BJ (cell line): ENCODE data around the gene PIP5KL1. TPM values are rescaled to one million over a fixed set of nuclear protein-coding genes. Genes with fewer than 3 reads are reported as not detected.

Experiments used
- CTCF ChIA-PET: fragments of 350-600 bp; formaldehyde crosslinking; extraction: SDS; loops from one replicate; lab custom pipeline; 2021; ENCODE audit warnings: antibody characterized with exemption, inconsistent platforms; lab: Yijun Ruan, JAX
- POLR2A ChIA-PET: fragments of 300-600 bp; sonication (Branson Sonifier 250); formaldehyde crosslinking; extraction: SDS; loops from one replicate; lab custom pipeline; 2021; ENCODE audit warnings: antibody characterized with exemption; lab: Charles Lee
- DNase-seq: peaks from one replicate; pipeline ENCODE4 v3.0.0-alpha.2; 2011; ENCODE audit warnings: low read depth
- H3K27me3 ChIP-seq: 2 replicates; pipeline ENCODE4 v1.6.0; 2011; ENCODE audit warnings: low read length; ENCODE audit not compliant: control insufficient read depth, insufficient read depth
- H3K36me3 ChIP-seq: 2 replicates; pipeline ENCODE4 v1.5.1; 2011; ENCODE audit warnings: low read length; ENCODE audit not compliant: control insufficient read depth, insufficient read depth
- H3K4me3 ChIP-seq: 2 replicates; pipeline ENCODE4 v1.5.1; 2011; ENCODE audit warnings: low read depth, mild to moderate bottlenecking, control low read depth, low read length
- CTCF ChIP-seq: IDR thresholded peaks from 2 replicates; pipeline ENCODE4 v1.5.1; 2011; ENCODE audit warnings: low read depth, mild to moderate bottlenecking, control low read depth, inconsistent platforms, low read length, moderate library complexity; ENCODE audit not compliant: insufficient read depth
- polyA plus RNA-seq: library from polyadenylated mRNA; depleted of rRNA; stranded (reverse); fragments of >200 nt; gene quantifications from 2 replicates; pipeline ENCODE4 v1.2.3, GENCODE V29; 2011

PIP5KL1 gene
- polyA plus RNA-seq, 1 experiment: 2.3 TPM

GRCh38 chr9:127940593-127940992, 10.0 kb upstream of the PIP5KL1 start:
- no peak for DNase-seq
- Histone ChIP-seq H3K36me3 (peaks cover 25% of the 10 kb centered on the region), H3K4me3 (no peak overlapping the region), H3K27me3 (no peaks in the 10 kb centered on the region)
- ChIA-PET CTCF (interaction anchor here (0.9 to 13.3 kb wide), 6 partner anchors 21 to 175 kb away, joined by 3 to 342 read pairs (median 57); partner anchors contain the start of gene EEIG1), POLR2A (no interaction called here)
- TF ChIP-seq CTCF: no peak

GRCh38 chr9:127938298-127938690, 7.7 kb upstream of the PIP5KL1 start:
- POLR2A ChIA-PET: no interaction called here
- no peaks in the 10 kb centered on the region for H3K27me3 ChIP-seq
- TF ChIP-seq CTCF: no peak
- CTCF ChIA-PET: interaction anchor here (13.3 kb wide), 1 partner anchor 97 kb away, joined by 342 read pairs; no protein-coding TSS in a partner anchor
- H3K36me3 ChIP-seq: peaks cover 16% of the 10 kb centered on the region
- no peak for DNase-seq
- no peak overlapping the region; the same call in none of the 2 replicates for H3K4me3 ChIP-seq

- ChIA-PET POLR2A (no interaction called here), CTCF (interaction anchor here (0.7 to 13.3 kb wide), 3 partner anchors 97 to 180 kb away, joined by 3 to 342 read pairs (median 5); no protein-coding TSS in a partner anchor)
- H3K4me3 ChIP-seq: peak within 1 kb of the TSS; percentile 64
- H3K27me3 ChIP-seq: no peaks in the 10 kb centered on the region
- no peak for DNase-seq
- no peak for TF ChIP-seq CTCF
- H3K36me3 ChIP-seq: peaks cover 14% of the 10 kb centered on the region
These were observed 7.1 kb upstream of the PIP5KL1 start, which contains the start of gene DPM2 for GRCh38 chr9:127937388-127938297. DPM2 (minus strand) TSS chr9:127937854; CDS start chr9:127937820, 34 bp downstream.

- no peak for DNase-seq
- Histone ChIP-seq H3K27me3 (no peaks in the 10 kb centered on the region), H3K4me3 (peak overlapping the region; percentile 64), H3K36me3 (peaks cover 9% of the 10 kb centered on the region)
- TF ChIP-seq CTCF: no peak
- POLR2A ChIA-PET: no interaction called here
- CTCF ChIA-PET: interaction anchor here (0.7 to 1.5 kb wide), 2 partner anchors 99 to 180 kb away, joined by 3 to 5 read pairs; no protein-coding TSS in a partner anchor
These were observed 6.4 kb upstream of the PIP5KL1 start for GRCh38 chr9:127937056-127937387.

GRCh38 chr9:127936347-127936852, 5.8 kb upstream of the PIP5KL1 start:
- no peaks in the 10 kb centered on the region for H3K27me3 ChIP-seq
- H3K4me3 ChIP-seq: peak overlapping the region; percentile 64; the same call in 1 of the 2 replicates
- CTCF ChIA-PET: interaction anchor here (1.5 kb wide), 1 partner anchor 181 kb away, joined by 5 read pairs; no protein-coding TSS in a partner anchor
- DNase-seq: no peak
- H3K36me3 ChIP-seq: peaks cover 7% of the 10 kb centered on the region
- POLR2A ChIA-PET: no interaction called here
- no peak for TF ChIP-seq CTCF
